GM12874 (cell line): ENCODE measurements around the gene SORD.

ENCODE experiments used
- CTCF ChIP-seq: IDR thresholded peaks from 2 replicates; pipeline ENCODE4 v1.5.1; 2011; ENCODE audit warnings: low read depth, mild to moderate bottlenecking, control low read depth, low read length, moderate library complexity; ENCODE audit not compliant: insufficient read depth

The SORD gene

DNA sequence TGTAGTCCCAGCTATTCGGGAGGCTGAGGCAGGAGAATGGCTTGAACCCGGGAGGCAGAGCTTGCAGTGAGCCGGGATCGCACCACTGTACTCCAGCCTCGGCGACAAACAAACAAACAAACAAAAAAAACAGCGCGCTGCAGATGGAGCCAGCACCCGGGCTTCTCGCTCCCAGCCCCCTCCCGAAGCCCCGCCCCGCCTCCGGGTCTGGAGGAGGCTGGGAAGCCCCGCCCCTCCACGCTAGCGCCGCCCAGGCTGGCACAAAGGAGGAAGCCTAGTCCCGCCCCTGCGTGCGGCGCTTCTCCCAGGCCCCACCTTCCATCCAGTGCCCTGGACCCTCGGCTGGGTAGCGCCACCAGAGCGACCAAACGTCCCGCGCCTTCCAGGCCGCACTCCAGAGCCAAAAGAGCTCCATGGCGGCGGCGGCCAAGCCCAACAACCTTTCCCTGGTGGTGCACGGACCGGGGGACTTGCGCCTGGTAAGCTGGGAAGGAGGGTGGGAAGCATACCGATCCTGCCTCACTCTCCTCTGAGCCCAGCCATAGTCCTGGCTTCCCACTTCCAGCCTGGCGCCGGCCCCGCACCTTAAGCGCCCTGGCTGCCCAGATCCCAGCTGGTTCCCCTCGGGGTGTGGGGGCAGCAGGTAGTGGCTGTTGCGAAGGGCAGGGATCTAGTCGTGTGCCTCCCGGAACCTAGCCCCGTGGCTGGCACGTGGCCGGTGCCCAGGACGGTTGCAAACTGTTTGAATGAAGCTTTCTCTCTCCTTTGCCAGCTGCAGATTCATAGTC lies at the start of gene SORD:
TSS of gene SORD (plus strand) at position 325 of the 788 bp plus-strand sequence. CDS start at position 414, 89 bp downstream.
- no peak for TF ChIP-seq CTCF

GRCh38 chr15:44999105-44999504 lies 23.9 kb upstream of the SORD start:
- TF ChIP-seq CTCF = no peak

DNA sequence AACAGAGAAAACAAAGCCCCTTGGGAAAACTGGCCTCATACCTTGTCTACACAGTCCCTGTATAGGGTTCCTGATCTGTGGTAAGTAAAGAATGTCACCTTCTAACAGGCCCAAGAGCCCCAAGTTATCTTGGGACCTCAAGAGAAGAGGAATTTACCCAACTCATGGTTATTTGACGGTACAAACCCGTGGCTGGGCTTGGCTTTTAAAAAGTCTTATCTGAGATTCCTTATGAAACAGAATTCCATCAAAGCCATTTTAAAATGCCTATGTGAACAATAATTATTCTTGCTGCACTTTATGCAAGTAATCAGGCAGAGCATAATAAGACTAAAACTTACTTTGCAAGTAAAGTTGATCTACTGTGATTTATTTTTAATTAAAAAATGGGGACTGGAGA lies 13.9 kb upstream of the SORD start:
- no peak for TF ChIP-seq CTCF

GRCh38 chr15:45021348-45021747 lies 1.6 kb upstream of the SORD start:
- TF ChIP-seq CTCF = no peak

GRCh38 chr15:45023659-45024225 lies 747 bp downstream of the SORD start:
- no peak for TF ChIP-seq CTCF

DNA sequence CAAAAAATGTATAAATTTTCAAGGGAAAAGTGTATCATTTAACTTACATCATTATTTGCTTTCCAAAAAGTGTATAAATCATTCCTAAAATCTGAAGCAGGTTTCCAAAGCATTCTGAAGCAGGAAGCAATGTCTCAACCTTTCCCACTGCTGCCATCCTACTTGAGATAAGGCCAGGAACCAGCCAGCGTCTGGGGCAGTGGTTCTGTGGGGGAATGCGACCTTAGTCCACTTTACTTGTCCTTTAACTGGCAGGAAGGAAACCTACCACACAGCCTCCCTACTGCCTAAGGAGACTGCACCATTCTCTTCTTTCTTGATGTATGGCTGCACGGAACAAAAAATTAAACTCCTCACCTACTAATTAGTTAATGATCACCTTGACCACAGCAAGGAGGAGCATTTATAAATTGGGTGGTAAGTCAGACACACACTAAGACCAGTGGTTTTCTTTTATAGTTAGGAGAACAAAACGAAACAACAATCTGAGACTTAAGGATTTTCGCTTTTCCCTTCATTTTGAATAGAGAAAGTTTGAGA lies 3.7 kb downstream of the SORD start:
- no peak for TF ChIP-seq CTCF

- TF ChIP-seq CTCF = no peak
Measured at GRCh38 chr15:45027220-45027619, 4.2 kb downstream of the SORD start.
